Endothelial cell of umbilical vein (primary cell): ENCODE data around the gene ARMC8.

ENCODE experiments used
- TF ChIP-seq, protein P1 (sequence below): IDR thresholded peaks from 2 replicates; pipeline ENCODE4 v1.6.1; 2011; ENCODE audit not compliant: insufficient read depth, insufficient read length
- TF ChIP-seq, protein P2 (sequence below), 2 donors: IDR thresholded peaks; 1 replicate in 1 of 2; 2 replicates in 1 of 2; pipeline ENCODE4 v1.5.1; 2011; ENCODE audit warnings: low read length in 2 of 2, mild to moderate bottlenecking in 2 of 2, moderate library complexity in 2 of 2, control low read depth in 1 of 2, inconsistent platforms in 1 of 2, low read depth in 1 of 2; ENCODE audit not compliant: insufficient read depth in 1 of 2; ENCODE audit errors: extremely low read depth in 1 of 2

DNA sequence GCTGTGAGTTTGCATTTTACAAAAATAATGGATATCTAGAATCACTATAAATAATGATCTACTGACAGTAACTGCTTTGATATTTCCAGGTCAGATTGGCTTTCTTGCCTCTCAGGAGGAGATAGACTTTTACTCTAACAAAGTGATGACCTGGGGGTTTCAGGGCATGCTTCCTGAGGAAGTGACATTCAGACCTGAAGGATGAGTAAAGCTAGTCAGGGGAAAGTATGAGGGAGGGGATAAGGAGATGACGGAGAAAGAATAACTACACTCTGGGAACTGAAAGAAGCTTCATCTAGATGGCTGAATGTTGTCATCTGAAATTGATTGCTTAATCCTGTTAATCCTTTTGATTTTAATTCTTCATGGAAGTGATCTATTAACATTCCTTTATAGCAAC, 32.2 kb downstream of the ARMC8 start:
- TF ChIP-seq, protein P1, sequence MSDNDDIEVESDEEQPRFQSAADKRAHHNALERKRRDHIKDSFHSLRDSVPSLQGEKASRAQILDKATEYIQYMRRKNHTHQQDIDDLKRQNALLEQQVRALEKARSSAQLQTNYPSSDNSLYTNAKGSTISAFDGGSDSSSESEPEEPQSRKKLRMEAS, result no peak
- TF ChIP-seq, protein P2, sequence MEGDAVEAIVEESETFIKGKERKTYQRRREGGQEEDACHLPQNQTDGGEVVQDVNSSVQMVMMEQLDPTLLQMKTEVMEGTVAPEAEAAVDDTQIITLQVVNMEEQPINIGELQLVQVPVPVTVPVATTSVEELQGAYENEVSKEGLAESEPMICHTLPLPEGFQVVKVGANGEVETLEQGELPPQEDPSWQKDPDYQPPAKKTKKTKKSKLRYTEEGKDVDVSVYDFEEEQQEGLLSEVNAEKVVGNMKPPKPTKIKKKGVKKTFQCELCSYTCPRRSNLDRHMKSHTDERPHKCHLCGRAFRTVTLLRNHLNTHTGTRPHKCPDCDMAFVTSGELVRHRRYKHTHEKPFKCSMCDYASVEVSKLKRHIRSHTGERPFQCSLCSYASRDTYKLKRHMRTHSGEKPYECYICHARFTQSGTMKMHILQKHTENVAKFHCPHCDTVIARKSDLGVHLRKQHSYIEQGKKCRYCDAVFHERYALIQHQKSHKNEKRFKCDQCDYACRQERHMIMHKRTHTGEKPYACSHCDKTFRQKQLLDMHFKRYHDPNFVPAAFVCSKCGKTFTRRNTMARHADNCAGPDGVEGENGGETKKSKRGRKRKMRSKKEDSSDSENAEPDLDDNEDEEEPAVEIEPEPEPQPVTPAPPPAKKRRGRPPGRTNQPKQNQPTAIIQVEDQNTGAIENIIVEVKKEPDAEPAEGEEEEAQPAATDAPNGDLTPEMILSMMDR (IDR thresholded peaks at IDR 0.05; ENCODE audit: extremely low read depth in 1 of 2, insufficient read depth in 1 of 2, low read depth in 1 of 2, low read length in 2 of 2), result no peak
